GM12878 (cell line): ENCODE results near the gene PLXDC1. TPM values are rescaled to one million over a fixed set of nuclear protein-coding genes. Genes with fewer than 3 reads are reported as not detected.

ENCODE experiments used
- ATAC-seq: fragments of 200-7000 bp; cut with Tn5 transposase; 3 replicates; pipeline ENCODE4 v1.9.1; 2020; ENCODE audit warnings: mild to moderate bottlenecking, moderate library complexity
- BruUV-seq: library from RNA; stranded (reverse); fragments of 400-500 nt; replicated peaks from 2 replicates; lab custom pipeline; 2021; lab: Mats Ljungman, UMichigan
- CTCF ChIA-PET: fragments of 300-600 bp; sonication (Branson Sonifier 250); formaldehyde crosslinking; extraction: SDS; loops from one replicate; lab custom pipeline; 2021; ENCODE audit warnings: inconsistent platforms; lab: Yijun Ruan, JAX
- POLR2A ChIA-PET: fragments of 350-600 bp; formaldehyde crosslinking; extraction: SDS; loops from one replicate; lab custom pipeline; 2021; ENCODE audit warnings: inconsistent platforms; lab: Charles Lee
- RAD21 ChIA-PET: fragments of 300-600 bp; sonication (Branson Sonifier 250); formaldehyde crosslinking; loops from one replicate; lab custom pipeline; 2023; ENCODE audit warnings: antibody characterized with exemption; ENCODE audit not compliant: unreplicated experiment; lab: Charles Lee
- SMC1A ChIA-PET: fragments of 300-600 bp; sonication (Branson Sonifier 250); formaldehyde crosslinking; loops from one replicate; lab custom pipeline; 2023; ENCODE audit not compliant: unreplicated experiment, uncharacterized antibody; lab: Charles Lee
- DNase-seq: peaks from one replicate; pipeline ENCODE4 v3.0.0-alpha.2; 2011; ENCODE audit warnings: low read depth, low spot score
- FAIRE-seq: peaks from 3 replicates; lab custom pipeline; 2011; peaks lifted over from hg19 to GRCh38; lab: Jason Lieb, UNC
- H2AFZ ChIP-seq: 2 replicates; pipeline ENCODE4 v1.6.0; 2011; ENCODE audit warnings: low read depth, low read length, control low read depth; ENCODE audit not compliant: control insufficient read depth
- H3K27ac ChIP-seq: 2 replicates; pipeline ENCODE4 v1.5.1; 2011; ENCODE audit warnings: control low read depth; ENCODE audit not compliant: control insufficient read depth, insufficient read depth
- H3K27me3 ChIP-seq, 2 experiments: replicated peaks in 1 of 2; 2 replicates each; pipeline versions ENCODE4 v1.6.0 to v1.6.1; 2011; ENCODE audit warnings: low read length in 1 of 2; ENCODE audit not compliant: control insufficient read depth in 2 of 2, insufficient read depth in 2 of 2
- H3K36me3 ChIP-seq, 2 experiments: 2 replicates each; pipeline ENCODE4 v1.5.1; 2011; ENCODE audit warnings: low read length in 1 of 2; ENCODE audit not compliant: control insufficient read depth in 2 of 2, insufficient read depth in 2 of 2
- H3K4me1 ChIP-seq: 2 replicates; pipeline ENCODE4 v1.6.1; 2011; ENCODE audit warnings: mild to moderate bottlenecking, low read length, moderate library complexity, mixed read lengths; ENCODE audit not compliant: control insufficient read depth, insufficient read depth
- H3K4me2 ChIP-seq: 2 replicates; pipeline ENCODE4 v1.6.0; 2011; ENCODE audit warnings: control low read depth; ENCODE audit not compliant: control insufficient read depth, insufficient read depth
- H3K4me3 ChIP-seq: fragments of 200-600 bp; sonication (generic); 2 replicates; pipeline ENCODE4 v1.5.1; 2016
- H3K79me2 ChIP-seq: 2 replicates; pipeline ENCODE4 v1.6.0; 2011; ENCODE audit warnings: low read length; ENCODE audit not compliant: control insufficient read depth, insufficient read depth
- H3K9ac ChIP-seq: 2 replicates; pipeline ENCODE4 v1.8.0; 2011; ENCODE audit warnings: low read length, control low read depth, mixed read lengths; ENCODE audit not compliant: control insufficient read depth, insufficient read depth
- H3K9me3 ChIP-seq: replicated peaks from 3 replicates; pipeline ENCODE4 v1.5.1; 2011; ENCODE audit warnings: mild to moderate bottlenecking, low read length; ENCODE audit not compliant: control insufficient read depth, insufficient read depth
- H4K20me1 ChIP-seq: 2 replicates; pipeline ENCODE4 v1.6.0; 2011; ENCODE audit not compliant: control insufficient read depth, insufficient read depth
- BMI1 ChIP-seq: fragments of 450-650 bp; IDR thresholded peaks from 2 replicates; pipeline ENCODE4 v1.6.1; 2016; ENCODE audit warnings: mild to moderate bottlenecking, moderate library complexity, borderline replicate concordance
- CBX3 ChIP-seq: fragments of 200-600 bp; sonication (generic); IDR thresholded peaks from 2 replicates; pipeline ENCODE4 v1.6.1; 2016; ENCODE audit warnings: low read depth, borderline replicate concordance
- CREB1 ChIP-seq: IDR thresholded peaks from 2 replicates; pipeline ENCODE4 v1.6.1; 2012; ENCODE audit warnings: low read depth, mild to moderate bottlenecking, inconsistent platforms
- DPF2 ChIP-seq: fragments of 450-650 bp; IDR thresholded peaks from 2 replicates; pipeline ENCODE4 v1.6.1; 2017; ENCODE audit warnings: mild to moderate bottlenecking
- FOXM1 ChIP-seq: IDR thresholded peaks from 2 replicates; pipeline ENCODE4 v1.6.1; 2012; ENCODE audit warnings: low read depth, mild to moderate bottlenecking, inconsistent platforms, low read length, moderate library complexity
- HDAC2 ChIP-seq: fragments of 200-600 bp; sonication (generic); IDR thresholded peaks from 2 replicates; pipeline ENCODE4 v1.6.1; 2017
- IKZF2 ChIP-seq, 2 experiments: fragments of 450-650 bp; IDR thresholded peaks; 2 replicates each; pipeline ENCODE4 v1.6.1; 2017; ENCODE audit warnings: mild to moderate bottlenecking in 2 of 2, moderate library complexity in 2 of 2
- KLF5 ChIP-seq: fragments of 450-650 bp; IDR thresholded peaks from 2 replicates; pipeline ENCODE4 v1.6.1; 2014; ENCODE audit warnings: mild to moderate bottlenecking; ENCODE audit not compliant: partially characterized antibody
- MYB ChIP-seq: fragments of 150-350 bp; IDR thresholded peaks from 2 replicates; pipeline ENCODE4 v1.6.1; 2014; ENCODE audit warnings: mild to moderate bottlenecking, low read depth, low read length, borderline replicate concordance
- NFXL1 ChIP-seq: fragments of 450-650 bp; IDR thresholded peaks from 2 replicates; pipeline ENCODE4 v1.6.1; 2017; ENCODE audit warnings: antibody characterized with exemption, mild to moderate bottlenecking, borderline replicate concordance
- NFYA ChIP-seq: IDR thresholded peaks from 2 replicates; pipeline ENCODE4 v1.6.1; 2011; ENCODE audit warnings: low read depth, mild to moderate bottlenecking, low read length, improper control_type of control experiment, borderline replicate concordance
- RELA ChIP-seq: fragments of 450-650 bp; IDR thresholded peaks from 2 replicates; pipeline ENCODE4 v1.8.0; 2014; ENCODE audit warnings: borderline replicate concordance; ENCODE audit not compliant: partially characterized antibody
- REST ChIP-seq: IDR thresholded peaks from 2 replicates; pipeline ENCODE4 v1.6.1; 2012; ENCODE audit warnings: mild to moderate bottlenecking, low read depth, low read length
- RFX5 ChIP-seq: IDR thresholded peaks from 2 replicates; pipeline ENCODE4 v1.6.1; 2011; ENCODE audit warnings: low read depth, low read length, improper control_type of control experiment
- SREBF2 ChIP-seq: IDR thresholded peaks from 2 replicates; pipeline ENCODE4 v1.6.1; 2012; ENCODE audit warnings: mild to moderate bottlenecking, low read length
- TBL1XR1 ChIP-seq: IDR thresholded peaks from 2 replicates; pipeline ENCODE4 v1.6.1; 2012; ENCODE audit warnings: low read depth, low read length, improper control_type of control experiment
- ZNF592 ChIP-seq: fragments of 450-650 bp; IDR thresholded peaks from 2 replicates; pipeline ENCODE4 v1.6.1; 2017; ENCODE audit warnings: mild to moderate bottlenecking, moderate library complexity
- ZSCAN29 ChIP-seq: fragments of 450-650 bp; IDR thresholded peaks from 2 replicates; pipeline ENCODE4 v1.6.1; 2017; ENCODE audit warnings: mild to moderate bottlenecking, moderate library complexity
- WGBS: methylation state at CpG from one replicate; pipeline ENCODE4 v1.1.6; 2016; ENCODE audit warnings: low lambda C conversion rate; ENCODE audit not compliant: insufficient replicate concordance, insufficient coverage; ENCODE audit errors: missing lambda C conversion rate; 5-methylcytosine and 5-hydroxymethylcytosine counted together
- in situ Hi-C: fragments of 300-500 bp; cut with MboI; formaldehyde crosslinking; loops from 9 replicates; pipeline ENCODE4 v1.14.3; 2018; ENCODE audit warnings: mixed read lengths
- intact Hi-C: fragments of 100-400 bp; cut with micrococcal nuclease; formaldehyde crosslinking; loops from one replicate; pipeline ENCODE4 v1.14.2; 2022; ENCODE audit not compliant: unreplicated experiment
- polyA plus RNA-seq, 11 experiments: library from polyadenylated mRNA; depleted of rRNA in 4 of 11; unstranded in 6 of 11; stranded (reverse) in 5 of 11; fragments of >200 nt; fragmentation: Nextera tagmentation in 4 of 11; fragmentation: Illumina TruSeq in 1 of 11; extraction: Ambion mirVana in 4 of 11; extraction: Trizol in 1 of 11; gene quantifications; 1 replicate in 1 of 11; 2 replicates in 10 of 11; pipeline versions ENCODE4 v1.2.1 to v1.2.3, GENCODE V29; 2011 to 2016; ENCODE audit warnings: inconsistent platforms in 2 of 11, missing spikeins in 2 of 11, low read depth in 1 of 11
- total RNA-seq, 4 experiments: library from RNA; depleted of rRNA in 3 of 4; stranded (reverse); fragments of >200 nt in 3 of 4; fragmentation: Illumina TruSeq in 1 of 4; extraction: Trizol in 1 of 4; gene quantifications; 2 replicates each; pipeline versions ENCODE4 v1.2.1 to v1.2.3, GENCODE V29; 2013 to 2021

PLXDC1 gene
- total and polyA plus RNA-seq, 10 of the 15 experiments (the other 5 are each of a cell fraction or from before 2014, with no cell fraction given), result 0.03 to 0.30 (median 0.22) TPM; not detected in 7

DNA sequence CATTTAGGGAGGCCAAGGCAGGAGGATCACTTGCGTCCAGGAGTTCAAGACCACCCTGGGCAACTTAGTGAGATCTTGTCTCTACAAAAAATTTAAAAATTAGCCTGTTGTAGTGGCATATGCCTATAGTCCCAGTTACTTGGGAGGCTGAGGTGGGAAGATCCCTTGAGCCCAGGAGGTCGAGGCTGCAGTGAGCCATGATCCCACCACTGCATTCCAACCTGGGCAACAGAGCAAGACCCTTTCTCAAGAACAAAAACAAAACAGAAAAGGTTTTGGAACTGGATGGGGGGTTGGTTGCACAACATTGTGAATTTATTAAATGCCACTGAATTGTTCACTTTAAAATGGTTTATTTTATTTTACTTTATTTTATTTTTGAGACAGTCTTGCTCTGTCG is 21.2 kb downstream of the PLXDC1 start:
- no peak overlapping the region for H3K27ac ChIP-seq
- FAIRE-seq (no peak), DNase-seq (no peak)
- no peaks in the 10 kb centered on the region for H4K20me1 ChIP-seq
- no peaks in the 10 kb centered on the region for H3K79me2 ChIP-seq
- 30% methylated on average over 3 of the region's 3 CpGs for WGBS
- H2AFZ ChIP-seq, result no peak overlapping the region
- CTCF ChIA-PET, result no interaction called here
- no peaks in the 10 kb centered on the region for H3K9me3 ChIP-seq
- H3K9ac ChIP-seq, result no peak overlapping the region
- intact Hi-C loops, result no loop called here
- RAD21 ChIA-PET, result no interaction called here
- H3K36me3 ChIP-seq, result no peaks in the 10 kb centered on the region
- TF ChIP-seq KLF5 (no peak), SREBF2 (no peak), ZSCAN29 (no peak), REST (no peak), RELA (no peak), MYB (no peak), IKZF2 (IDR thresholded peaks at IDR 0.05) (no peak), DPF2 (no peak), CBX3 (no peak), TBL1XR1 (no peak), NFXL1 (no peak), RFX5 (no peak), FOXM1 (no peak), CREB1 (no peak), BMI1 (no peak), NFYA (no peak), ZNF592 (no peak), HDAC2 (no peak)
- TF ChIP-seq, all 136 proteins: peak for 0
- Histone ChIP-seq H3K27me3 (no peaks in the 10 kb centered on the region; a peak in 1 of 4 replicates), H3K4me2 (no peak overlapping the region), H3K4me3 (no peak overlapping the region), H3K4me1 (no peaks in the 10 kb centered on the region)
- ChIA-PET POLR2A (no interaction called here), SMC1A (no interaction called here)
- in situ Hi-C loops, result no loop called here
- no TSS peak for BruUV-seq
- ATAC-seq, result no peak
